HG02610 (cell line): Measurements from ENCODE around the gene GALNT17.

Experiments
- ATAC-seq: cut with Tn5 transposase; IDR thresholded peaks from one replicate; pipeline ENCODE4 v1.9.1; 2021; ENCODE audit warnings: mild to moderate bottlenecking, moderate library complexity; ENCODE audit not compliant: unreplicated experiment

GALNT17 gene

DNA sequence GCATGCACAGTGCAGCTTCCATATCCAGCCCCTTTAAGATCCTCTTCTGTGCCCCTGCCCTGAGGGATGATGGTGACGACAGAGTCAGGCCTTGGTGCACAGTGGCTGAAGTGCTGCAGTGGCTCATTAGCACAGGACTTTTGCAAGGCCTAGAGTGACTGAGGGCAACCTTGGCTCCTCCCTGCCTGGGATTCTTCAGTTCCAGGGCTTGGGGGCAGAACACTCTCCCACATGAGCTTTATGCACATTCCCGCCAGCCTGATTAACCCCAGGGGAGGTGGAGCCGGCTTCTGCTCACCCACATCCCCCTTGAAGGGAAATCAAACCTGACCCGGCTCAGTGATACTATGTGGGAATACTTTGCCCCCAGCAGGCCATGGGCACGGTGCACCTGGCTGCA is 253.4 kb downstream of the GALNT17 start:
- ATAC-seq = no peak

DNA sequence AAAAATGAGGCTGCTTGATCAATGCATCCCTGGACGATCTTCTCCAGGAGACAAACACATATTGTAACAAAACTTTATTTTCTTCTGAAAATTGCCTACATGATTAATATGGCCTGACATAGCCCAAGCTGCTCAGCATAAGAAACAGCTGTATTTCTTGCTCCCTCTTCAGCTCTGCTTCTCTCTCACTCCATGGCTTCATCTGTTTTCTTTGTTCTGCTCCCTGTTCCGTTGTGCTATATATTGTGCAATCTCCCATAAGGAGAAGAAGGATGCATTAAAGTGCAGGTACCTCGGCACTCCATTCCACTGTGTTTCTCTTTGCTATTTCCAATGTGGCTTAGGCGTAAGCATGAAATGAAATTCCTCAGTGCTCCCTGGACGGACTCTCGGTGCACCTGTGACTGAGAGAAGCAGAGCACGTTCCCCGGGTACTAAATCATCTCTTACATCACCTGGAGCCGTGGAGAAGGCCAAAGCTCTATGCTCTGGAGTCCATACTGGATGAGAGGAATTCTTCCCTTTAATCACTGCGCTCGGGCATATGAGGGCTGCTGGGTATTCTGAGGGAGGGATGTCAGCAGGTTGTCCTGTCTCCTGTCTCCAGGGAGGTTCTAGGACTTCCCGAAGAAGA is 254.3 kb downstream of the GALNT17 start:
- no peak for ATAC-seq

DNA sequence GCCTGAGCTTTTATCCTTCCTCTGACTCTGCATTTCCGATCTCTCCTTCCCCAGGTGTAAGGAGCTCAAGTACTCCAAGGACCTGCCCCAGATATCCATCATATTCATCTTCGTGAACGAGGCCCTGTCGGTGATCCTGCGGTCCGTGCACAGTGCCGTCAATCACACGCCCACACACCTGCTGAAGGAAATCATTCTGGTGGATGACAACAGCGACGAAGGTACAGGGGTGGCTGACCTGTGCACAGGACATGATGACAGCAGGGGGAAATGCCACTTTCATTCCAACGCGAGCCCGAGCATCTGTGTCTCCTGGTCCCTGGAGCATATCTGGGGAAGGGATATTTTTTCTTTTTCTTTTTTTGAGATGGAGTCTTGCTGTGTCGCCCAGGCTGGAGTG is 256.2 kb downstream of the GALNT17 start:
- no peak for ATAC-seq

GRCh38 chr7:71389976-71390375 is 258.0 kb downstream of the GALNT17 start:
- ATAC-seq = no peak

- no peak for ATAC-seq
These were observed 261.7 kb downstream of the GALNT17 start for GRCh38 chr7:71393661-71394060.

DNA sequence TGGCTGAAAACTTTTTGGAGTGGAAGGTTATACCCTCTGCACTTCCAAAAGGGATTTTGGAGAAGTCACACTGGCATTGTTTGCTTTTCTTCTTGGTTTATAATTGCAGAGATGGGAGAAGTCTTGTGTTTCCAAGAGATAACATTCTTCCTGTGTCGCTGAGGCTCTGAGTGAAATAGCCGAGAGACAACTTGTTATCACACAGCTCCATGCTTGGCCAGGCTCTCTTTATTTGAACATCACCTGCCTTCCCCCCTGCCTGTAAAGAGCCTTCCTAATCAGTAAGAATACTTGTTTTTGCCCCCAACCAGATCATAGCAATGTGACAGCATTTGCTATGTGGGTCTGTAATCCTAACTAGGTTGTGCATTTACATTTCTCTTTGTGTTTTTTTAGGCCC is 270.7 kb downstream of the GALNT17 start:
- no peak for ATAC-seq

- ATAC-seq = no peak
These were observed 271.4 kb downstream of the GALNT17 start for GRCh38 chr7:71403202-71403946.

- no peak for ATAC-seq
These were observed 272.9 kb downstream of the GALNT17 start for GRCh38 chr7:71404726-71405345.

DNA sequence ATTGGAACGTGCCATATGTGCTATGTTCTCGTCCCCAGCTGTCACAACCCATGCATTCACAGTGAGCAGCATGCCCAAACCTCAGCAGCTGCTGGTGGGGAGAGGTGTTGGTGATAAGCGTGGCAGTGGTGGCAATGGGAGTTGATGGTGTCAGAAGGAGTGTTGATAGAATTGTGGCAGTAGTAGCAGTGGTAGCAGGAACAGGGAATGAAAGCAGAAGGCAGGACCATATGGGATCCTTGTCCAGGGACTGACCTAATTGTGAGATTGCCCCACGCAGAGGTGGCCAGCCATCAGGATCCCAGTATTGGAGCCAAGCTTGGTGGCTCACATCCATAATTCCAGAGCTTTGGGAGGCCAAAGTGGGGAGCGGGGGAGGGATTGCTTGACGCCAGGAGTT is 276.3 kb downstream of the GALNT17 start:
- ATAC-seq = no peak

GRCh38 chr7:71409550-71410157 is 277.7 kb downstream of the GALNT17 start:
- ATAC-seq = no peak

DNA sequence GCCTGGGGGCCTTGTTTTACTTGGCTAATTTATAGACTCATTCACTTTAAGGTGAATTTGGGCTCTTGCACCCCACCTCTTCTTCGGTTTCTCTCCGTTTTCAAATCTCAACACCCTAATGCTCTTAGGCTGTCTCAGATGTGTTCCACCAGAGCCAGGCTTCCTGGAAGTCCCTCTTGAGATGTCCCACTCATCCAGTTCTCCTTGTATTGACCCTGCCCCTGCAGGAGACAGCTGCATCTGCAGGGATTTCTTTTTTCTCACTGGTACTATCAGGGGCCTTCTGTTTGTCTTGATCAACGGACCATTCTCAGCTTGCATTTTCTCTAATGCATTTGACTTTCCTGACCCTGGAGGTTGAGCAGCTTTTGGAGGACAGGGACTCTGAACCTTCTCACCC is 279.5 kb downstream of the GALNT17 start:
- ATAC-seq = no peak

DNA sequence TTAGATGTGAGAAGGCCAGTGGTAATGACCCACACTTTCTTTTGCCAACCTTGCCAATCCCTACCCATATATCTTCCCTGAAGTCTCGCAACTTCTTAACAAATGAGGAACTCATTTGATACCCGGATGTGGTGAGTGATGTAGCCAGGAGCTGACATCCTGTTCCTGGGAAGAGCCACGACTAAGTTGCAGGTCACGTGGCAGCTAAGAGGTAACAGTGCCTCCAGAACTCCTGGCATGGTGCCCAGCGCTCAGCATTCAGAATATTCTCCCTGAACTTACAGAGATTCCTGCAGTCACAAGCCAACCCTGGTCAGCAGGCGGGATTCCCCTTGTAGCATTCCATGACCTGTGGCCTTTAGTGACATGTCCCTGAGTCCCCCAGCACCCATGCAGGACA is 282.5 kb downstream of the GALNT17 start:
- no peak for ATAC-seq

- ATAC-seq = no peak
These were observed 287.8 kb downstream of the GALNT17 start for GRCh38 chr7:71419546-71420337.

DNA sequence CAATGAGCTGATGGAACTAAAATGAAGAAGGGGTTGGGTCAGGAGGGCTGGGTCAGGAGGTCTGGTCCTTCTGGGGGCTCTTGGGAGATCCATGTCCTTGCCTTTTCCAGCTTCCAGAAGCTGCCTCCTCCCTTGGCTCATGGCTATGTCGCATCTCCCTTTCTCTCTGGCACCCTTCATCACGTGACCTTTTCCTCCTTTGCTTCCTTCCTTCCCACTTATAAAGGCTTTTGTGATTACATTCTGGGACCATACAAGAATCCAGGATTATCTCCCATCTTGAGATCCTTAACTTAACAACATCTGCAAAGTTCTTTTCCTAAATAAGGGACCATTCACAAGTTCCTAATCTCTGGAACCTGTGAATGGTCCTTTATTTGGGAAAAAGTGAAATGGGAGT is 290.2 kb downstream of the GALNT17 start:
- no peak for ATAC-seq

- ATAC-seq = no peak
These were observed 292.5 kb downstream of the GALNT17 start for GRCh38 chr7:71424166-71425035.

DNA sequence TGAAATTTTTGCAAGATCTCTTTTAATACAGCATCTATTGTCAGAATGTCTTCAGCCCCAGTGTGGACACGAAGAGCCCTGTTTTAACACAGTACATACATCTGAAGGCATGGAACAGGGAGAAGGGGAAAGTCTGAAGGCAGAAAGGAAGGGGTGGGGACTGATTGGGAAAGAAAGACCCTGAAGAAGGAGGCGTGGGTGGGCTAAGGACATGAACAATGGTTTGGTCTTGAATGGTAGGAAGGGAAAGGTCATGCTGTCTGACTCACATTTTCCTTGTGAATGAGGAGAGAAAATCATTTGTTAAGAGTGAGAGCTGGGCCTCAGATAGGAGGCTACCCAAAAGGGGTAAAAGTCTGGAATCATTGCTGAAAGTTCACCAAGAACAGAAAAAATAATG is 297.1 kb downstream of the GALNT17 start:
- ATAC-seq = no peak

DNA sequence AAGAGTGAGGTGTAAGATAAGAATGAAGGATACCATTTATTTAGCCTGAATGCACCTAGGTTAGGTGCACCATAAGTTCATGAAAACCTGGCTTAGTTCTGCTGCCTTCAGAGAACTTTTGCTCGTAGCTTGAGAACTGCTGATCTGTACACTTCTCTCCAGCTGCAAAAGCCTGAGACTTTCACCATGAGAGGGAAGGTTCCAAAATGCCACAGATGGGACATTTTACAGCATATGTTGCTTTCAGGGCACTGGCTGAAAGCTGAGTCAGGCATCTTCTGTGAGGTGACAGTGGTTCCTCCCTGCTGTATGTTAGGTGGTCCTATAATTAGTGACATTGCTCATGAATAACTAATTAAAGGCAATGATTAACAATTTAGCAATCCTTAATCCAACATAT is 298.3 kb downstream of the GALNT17 start:
- ATAC-seq = no peak

- ATAC-seq = no peak
These were observed 307.4 kb downstream of the GALNT17 start for GRCh38 chr7:71439321-71439720.

GRCh38 chr7:71442492-71443190 is 310.7 kb downstream of the GALNT17 start:
- no peak for ATAC-seq

- ATAC-seq = no peak
These were observed 311.2 kb downstream of the GALNT17 start for GRCh38 chr7:71443191-71443530.
